IPS DF 4.7 (cell line): ENCODE measurements around the gene ST6GALNAC1.
"Not testable (repeated sequence)": the region's sequence is repeated elsewhere in the genome, so short reads cannot be mapped to it uniquely, and the experiment has no call there.

Experiments
- DNase-seq: peaks from one replicate; pipeline ENCODE4 v3.0.0-alpha.2; 2013; ENCODE audit warnings: low spot score; ENCODE audit errors: extremely low read depth

ST6GALNAC1 gene

DNA sequence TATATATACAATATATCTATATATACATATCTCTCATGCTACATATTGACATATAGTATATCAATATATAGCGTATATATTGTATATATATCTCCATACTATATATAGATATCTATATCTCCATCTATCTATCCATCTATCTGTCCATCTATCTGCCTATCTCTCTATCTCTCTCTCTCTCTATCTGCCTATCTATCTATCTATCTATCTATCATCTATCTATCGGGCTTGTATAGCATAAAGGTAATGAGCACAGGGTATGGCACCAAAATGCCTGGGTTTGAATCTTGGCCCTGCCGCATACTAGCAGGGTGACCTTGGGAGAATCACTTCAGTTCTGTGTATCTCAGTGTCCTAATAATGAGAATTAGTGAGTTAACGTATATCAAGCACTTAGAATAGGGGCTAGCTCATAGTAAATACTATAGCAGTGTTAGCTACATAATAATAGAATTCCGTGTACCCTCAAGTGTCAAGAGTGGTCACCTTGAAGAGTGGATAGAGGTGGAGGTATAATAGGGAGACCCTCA lies 1.5 kb downstream of the ST6GALNAC1 start:
- no peak for DNase-seq

DNA sequence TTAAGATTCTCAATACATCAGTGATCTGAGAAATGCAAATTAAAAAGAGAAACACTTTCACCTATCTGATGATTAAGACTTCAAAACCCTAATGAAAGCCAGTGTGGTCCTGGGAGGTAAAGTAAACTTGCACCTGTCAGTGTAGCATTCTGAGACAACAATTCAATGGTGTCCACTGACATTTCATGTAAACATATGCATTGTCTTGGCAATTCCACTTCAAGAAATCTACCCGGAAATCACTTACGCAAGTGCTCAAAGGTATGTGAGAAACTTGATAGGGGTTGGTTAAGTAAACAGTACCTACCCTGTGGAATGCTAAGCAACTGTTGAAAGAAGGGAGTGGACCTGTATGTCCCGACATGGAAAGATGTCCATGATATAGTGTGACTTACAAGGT lies 2.1 kb downstream of the ST6GALNAC1 start:
- no peak for DNase-seq

DNA sequence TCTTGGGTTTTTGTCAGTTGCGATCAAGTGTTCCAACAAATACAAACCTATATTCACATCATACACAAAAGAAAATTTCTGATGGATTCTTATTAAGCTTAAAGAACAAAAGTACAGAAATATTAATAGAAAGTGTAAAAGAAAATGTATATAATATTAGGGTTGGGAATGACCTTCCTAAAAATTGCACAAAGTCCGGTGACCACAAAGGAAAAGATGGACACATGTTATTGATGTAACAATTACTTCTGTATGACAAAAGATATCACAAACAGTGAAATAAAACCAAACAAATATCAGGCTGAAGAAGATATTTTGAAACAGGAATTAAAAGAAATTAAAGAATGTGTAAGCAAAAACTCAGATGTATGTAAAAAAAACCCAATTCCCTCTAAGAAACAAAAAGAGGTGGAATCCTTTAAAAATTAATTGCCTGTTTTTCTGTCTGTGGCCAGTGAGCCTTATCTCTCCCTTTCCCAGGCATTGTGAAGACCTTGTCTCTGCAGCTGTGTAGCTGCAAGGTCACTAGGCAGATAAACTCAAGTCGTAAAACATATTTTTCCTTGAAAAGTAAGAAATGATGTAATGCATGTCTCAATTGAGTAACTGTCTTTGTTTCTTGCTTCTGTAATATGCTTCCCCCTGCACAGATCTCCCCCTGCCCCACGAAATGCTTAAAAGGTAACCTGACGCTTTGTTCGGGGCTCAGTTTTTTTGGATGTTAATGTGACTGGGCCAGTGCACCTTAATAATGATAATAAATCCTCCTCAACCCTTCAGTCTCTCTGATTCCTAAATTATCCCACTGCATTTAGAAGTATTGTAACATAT lies 2.8 kb downstream of the ST6GALNAC1 start:
- no peak for DNase-seq

DNA sequence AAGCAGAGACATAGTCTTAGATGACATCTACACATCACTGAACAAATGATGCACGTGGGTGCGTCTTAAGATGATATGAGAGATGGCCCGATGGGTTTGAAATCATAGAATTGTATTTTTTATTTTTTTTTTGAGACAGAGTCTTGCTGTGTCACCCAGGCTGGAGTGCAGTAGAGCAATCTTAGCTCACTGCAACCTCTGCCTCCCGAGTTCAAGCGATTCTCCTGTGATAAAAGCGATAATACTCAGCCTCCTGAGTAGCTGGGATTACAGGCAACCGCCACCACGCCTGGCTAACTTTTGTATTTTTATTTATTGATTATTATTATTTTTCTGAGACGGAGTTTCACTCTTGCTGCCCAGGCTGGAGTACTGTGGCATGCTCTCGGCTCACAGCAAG lies 5.3 kb downstream of the ST6GALNAC1 start:
- no peak for DNase-seq

DNA sequence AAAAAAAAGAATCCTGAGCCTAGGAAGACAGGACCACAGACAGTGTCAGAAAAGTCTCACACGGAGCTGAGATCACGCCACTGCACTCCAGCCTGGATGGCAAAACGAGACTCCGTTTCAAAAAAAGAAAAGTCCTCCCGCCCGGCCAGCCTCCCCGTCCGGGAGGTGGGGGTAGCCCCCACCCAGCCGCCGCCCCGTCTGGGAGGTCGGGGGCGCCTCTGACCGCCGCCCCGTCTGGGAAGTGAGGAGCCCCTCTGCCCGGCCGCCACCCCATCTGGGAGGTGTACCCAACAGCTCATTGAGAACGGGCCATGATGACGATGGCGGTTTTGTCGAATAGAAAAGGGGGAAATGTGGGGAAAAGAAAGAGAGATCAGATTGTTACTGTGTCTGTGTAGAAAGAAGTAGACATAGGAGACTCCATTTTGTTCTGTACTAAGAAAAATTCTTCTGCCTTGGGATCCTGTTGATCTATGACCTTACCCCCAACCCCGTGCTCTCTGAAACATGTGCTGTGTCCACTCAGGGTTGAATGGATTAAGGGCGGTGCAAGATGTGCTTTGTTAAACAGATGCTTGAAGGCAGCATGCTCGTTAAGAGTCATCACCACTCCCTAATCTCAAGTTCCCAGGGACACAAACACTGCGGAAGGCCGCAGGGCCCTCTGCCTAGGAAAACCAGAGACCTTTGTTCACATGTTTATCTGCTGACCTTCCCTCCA lies 6.9 kb downstream of the ST6GALNAC1 start:
- not testable (repeated sequence) for DNase-seq

DNA sequence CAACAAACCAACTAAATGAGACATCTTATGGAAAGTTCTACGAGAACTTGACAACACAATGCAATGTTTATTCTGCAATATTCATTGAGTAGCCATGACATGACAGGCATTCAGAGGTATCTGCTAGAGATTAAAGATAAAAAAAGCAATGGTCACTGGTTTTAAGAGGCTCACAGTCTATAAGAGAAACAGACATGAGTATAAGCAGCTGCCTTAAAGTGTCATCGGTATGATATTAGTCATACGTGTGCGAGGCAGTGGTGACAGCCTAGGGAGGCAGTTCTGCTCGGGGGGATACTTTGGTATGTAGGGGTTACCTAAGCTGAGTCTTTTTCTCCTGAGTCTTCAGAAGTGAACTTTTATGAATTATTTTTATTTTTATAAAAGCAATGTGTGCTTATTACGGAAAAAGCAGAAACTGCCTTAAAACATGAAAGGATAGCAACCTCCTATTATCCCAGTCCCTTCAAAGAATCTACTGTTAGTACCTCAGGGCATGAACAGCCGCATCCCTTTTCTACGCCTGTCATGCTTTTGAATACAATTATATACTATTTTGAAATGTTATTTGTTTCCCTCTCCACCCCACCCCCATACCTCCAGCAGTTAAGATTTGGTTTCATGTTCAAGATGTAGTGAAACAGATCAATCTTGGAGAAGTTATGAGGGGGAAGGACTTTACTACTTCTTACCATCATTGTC lies 7.7 kb downstream of the ST6GALNAC1 start:
- no peak for DNase-seq

DNA sequence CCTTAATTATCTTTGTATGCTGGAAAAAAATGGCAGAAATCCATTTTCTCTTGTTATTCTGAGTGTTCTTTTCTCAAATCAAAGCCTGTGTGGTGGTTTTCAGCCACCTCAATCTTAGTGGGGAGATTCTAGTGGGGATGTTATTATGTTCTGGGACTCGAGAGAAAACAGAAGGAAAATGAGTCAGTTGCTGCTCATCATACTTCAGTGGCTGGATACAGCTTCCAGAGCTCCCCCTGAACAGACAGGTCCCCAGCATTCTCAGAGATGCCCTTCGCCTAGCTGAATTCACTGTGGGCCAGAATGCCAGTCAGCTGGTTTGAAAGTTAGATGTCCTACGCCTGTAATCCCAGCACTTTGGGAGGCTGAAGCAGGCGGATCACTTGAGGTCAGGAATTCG lies 8.5 kb downstream of the ST6GALNAC1 start:
- no peak for DNase-seq

DNA sequence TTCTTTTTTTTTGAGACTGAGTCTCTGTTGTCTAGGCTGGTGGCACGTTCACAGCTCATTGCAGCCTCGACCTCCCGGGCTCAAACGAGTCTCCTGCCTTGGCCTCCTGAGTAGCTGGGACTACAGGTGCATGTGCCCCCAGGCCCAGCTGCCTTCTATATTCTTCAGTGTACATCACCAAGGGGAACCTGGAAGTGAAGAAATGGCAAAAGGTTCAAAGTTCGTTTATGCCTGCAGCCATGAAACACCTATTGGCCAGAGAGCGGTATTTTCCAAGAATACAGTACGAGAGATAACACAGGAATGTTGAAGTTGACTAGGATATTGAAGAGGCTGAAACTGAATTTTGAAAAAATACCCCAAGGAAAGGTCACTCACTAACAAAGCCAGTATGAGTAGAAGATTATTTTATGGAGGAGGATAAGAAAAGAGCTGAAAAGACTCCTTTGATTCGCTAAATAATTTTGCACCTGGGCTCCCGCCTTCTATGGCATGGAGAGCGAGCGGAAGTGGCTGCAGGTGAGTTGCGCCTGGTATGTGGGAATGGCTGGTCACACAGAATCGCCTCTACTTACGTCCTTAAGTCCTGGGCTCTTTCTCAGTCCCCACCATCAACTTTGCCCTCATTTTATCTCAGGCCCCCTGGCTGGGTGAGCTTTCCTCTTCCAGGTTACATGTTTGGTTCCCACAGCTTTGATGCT lies 9.8 kb downstream of the ST6GALNAC1 start:
- DNase-seq: no peak

DNA sequence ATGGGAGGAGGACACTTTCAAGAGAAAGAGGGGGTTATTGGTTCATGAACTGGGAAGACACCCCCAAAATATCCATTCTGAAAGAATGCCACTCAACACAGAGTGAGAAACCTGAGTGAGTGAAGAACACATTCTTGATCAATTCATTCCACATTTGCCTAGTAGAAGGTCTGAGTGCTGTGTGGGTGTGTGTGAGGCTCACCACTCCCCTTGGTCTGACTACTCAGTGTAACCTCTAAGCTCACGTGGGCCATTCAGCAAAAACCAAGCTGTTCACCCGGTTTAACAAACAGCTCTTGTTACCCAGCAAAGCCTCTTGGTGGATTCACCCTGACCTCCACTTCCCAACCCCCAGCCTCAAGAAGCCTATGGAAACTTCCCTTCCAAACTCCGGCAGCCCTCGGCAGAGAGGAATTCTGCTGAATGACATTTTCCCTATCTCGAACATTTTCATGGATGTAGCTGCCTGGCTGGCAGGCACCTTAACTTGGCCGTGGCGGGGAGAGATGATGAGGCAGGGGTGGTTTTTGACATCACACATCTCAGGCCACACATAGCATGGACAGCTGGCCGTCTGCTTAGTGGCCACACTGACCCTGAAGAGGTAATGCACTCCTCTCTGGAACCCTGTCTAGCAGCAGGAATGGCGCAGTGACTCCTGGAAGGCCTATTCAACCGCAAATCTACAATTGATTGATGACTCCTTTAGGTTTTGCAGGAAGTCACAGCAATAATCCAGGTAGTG lies 11.6 kb downstream of the ST6GALNAC1 start:
- DNase-seq: no peak

DNA sequence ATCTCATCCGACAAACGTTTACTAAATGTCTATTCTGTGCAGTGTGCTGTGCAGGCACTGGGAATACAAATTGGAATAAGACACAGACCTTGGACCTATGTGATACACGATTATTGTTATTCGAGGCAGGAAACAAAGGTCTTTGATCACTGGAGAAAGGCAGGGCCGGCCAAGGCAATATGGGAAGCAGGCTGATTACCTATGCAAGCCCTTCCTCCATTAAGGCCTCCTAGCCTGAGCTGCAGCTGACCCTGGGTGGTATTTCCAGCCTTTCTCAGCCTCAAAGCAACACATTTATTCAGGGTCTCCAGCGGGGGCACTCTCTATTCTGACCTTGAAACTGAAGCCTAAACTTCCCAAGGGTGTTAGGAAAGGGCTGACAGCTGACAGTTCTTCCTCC lies 13.4 kb downstream of the ST6GALNAC1 start:
- no peak for DNase-seq

DNA sequence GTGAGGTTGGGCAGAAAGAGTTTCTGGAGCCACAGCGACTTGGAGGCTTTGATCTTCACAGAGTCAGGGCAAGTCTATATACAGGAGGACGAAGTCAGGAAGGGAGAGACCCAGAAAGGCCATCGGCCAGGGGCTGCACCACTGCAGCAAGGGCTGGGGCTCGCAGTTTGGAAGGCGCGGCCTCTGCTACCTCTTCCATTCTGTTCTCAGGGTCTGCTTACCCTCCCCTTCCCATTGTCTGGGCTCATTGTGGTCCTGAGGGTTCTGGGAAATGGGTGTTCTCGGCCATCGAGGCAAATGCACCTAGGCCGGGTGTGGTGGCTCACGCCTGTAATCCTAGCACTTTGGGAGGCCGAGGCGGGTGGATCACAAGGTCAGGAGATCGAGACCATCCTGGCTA lies 16.0 kb downstream of the ST6GALNAC1 start:
- DNase-seq: no peak

DNA sequence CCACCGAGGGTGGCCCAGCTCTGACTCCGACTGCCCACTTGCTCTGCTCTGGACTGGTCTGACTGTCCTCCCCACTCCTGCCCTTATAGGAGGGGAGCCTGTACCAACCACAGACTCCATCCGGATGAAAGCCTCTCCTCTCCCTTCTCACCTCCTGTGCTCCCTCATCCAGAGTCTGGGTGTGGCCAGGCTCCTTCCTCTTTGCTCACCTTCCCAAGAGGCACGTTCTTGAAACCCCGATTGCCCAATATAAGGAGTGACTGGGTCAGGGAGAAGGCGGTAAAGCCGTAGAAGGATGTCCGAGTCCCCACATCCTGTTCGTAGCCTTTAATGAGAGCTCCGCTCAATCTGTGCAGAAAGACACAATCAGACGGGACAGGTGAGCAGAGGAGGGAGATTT lies 17.1 kb downstream of the ST6GALNAC1 start:
- DNase-seq: no peak

DNA sequence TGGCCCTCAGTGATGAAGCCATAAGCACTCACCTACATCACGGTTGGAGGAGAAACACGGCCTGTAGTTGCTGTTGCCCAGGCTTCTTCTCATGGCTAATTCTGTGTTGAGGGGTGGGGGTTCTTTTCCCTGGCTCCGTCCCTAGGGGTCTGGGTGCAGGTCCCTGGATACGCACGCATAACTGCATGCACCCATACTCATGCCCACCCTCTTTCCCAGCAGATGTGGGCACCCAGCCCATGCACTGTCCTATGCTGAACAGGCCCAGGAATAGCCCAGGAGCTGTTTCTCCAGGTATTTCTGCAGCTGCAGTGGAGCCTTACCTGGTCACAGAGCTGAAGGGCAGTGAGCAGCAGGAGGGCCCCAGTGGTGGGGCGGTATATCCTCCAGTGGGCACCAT lies 18.1 kb downstream of the ST6GALNAC1 start:
- no peak for DNase-seq

DNA sequence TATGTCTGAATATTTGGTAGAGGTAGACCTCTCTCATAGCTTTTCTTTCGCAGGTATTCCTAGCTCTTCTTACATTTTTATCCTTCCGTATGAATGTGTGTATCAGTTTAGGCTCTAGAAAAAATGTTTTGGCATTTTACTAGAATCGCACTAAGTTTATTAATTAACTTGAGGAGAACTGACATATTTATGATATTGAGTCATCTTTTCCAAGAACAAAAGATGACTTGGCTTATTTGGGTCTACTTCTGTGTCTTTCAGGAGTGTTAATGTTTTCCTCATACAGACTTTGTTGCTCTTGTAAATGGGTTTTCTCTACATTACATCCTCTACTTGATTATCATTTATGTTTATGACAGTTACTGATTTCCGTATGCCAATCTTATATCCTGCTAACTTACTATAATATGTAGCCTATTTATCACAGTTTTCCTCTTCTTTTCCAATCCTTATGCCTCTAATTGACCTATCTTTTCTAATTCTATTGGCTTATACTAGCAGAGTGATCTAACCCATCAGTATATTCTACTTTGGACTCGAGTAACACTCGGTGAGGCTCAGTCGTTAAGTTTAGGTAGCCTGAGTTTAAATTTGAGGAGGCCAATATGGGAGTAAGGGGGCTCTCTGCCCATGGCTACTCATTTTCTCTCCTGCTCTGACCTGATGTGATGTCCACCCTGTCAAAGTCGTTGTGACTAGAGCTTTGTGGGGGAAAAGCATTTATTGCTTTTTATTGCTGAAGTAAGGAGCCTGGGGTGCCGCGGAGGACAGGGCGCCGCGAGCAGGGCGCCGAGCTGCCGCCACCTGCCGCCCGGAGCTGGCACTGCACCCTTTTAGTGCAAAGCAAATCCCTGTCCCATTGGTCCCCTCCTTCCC lies 20.0 kb downstream of the ST6GALNAC1 start:
- DNase-seq: peak; percentile 16

DNA sequence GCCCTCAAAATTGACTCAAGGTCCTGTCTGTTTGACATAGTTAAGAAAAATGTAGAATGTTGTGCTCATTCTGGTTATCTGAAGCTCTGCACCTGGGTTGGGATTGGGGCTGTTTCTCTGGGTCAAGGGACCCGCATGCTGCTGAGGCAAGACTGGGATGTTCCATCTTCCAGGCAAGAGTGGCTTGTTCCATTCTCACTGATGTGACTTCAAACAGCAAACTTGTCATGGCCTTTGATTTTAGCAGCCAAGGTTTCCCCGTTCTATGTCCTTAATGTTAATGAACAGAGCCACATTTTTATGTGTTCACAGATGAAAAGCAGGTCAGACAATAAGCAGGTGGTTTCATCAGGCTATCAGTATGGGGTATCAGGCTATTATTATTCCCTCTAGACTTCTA lies 25.7 kb downstream of the ST6GALNAC1 start:
- no peak for DNase-seq

DNA sequence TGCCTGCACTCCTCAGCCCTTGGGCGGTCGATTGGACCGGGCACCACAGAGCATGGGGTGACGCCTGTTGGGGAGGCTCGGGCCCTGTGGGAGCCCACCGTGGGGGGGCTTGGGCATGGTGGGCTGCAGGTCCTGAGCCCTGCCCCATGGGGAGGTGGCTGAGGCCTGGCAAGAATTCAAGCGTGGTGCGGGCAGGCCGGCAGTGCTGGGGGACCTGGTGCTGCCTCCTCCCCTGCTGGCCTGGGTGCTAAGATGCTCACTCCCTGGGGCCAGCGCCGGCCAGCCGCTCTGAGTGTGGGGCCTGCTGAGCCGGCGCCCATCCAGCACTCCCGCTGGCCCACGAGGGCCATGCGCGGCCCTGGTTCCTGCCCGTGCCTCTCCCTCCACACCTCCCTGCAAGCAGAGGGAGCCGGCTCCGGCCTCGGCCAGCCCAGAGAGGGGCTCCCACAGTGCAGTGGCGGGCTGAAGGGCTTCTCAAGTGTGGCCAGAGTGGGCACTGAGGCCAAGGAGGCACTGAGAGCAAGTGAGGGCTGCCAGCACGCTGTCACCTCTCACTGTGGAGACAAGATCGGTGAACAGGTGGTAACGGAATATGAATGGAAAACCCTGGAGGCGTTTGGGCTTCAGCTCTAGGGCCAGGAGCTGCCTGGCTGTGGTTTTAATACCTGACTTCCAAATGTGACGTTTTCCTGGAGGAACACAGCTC lies 28.5 kb downstream of the ST6GALNAC1 start:
- no peak for DNase-seq

DNA sequence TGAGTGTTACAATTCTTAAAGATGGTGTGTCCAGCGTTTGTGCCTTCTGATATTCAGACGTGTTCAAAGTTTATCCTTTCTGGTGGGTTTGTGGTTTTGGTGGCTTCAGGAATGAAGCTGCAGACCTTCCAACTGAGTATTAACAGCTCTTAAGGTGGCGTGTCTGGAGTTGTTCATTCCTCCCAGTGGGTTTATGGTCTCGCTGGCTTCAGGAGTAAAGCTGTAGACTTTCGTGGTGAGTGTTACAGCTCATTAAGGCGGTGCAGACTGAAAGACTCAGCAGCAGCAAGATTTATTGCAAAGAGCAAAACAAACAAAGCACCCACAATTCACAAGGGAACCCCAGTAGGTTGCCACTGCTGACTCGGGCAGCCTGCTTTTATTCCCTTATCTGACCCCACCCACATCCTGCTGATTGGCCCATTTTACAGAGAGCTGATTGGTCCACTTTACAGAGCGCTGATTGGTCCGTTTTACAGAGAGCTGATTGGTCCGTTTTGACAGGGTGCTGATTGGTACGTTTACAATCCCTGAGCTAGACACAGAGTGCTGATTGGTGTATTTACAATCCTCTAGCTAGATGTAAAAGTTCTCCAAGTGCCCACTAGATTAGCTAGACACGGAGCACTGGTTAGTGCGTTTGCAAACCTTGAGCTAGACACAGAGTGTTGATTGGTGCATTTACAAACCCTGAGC lies 29.3 kb downstream of the ST6GALNAC1 start:
- not testable (repeated sequence) for DNase-seq
